GM21360 (cell line): ENCODE measurements around the gene DSCAML1.

Experiments used
- ATAC-seq: cut with Tn5 transposase; IDR thresholded peaks from one replicate; pipeline ENCODE4 v1.9.1; 2021; ENCODE audit warnings: mild to moderate bottlenecking, moderate library complexity; ENCODE audit not compliant: unreplicated experiment

DSCAML1 gene

GRCh38 chr11:117670924-117671323 is 126.1 kb downstream of the DSCAML1 start:
- ATAC-seq = no peak

DNA sequence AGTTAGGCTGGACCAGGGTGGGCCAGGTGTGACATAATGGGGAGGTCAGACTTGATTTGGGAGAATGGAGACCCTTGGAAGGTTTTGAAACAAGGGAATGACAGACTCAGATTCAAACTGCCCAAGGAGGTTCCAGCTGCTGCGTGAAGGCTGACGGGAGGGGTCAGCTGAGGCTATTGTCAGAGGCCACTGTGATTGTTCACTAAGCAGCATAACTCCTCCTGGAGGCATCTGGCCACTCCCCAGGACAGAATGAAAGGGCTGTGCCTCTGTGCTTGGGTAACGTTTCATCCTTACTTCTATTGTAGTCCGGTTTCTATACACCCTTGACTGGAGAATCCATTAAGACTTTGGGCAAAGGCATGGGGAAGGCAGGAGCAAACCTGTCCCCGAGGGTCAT is 126.6 kb downstream of the DSCAML1 start:
- ATAC-seq = no peak

- no peak for ATAC-seq
Observed at GRCh38 chr11:117669616-117670015, 127.4 kb downstream of the DSCAML1 start.

- ATAC-seq = no peak
Observed at GRCh38 chr11:117669062-117669461, 128.0 kb downstream of the DSCAML1 start.

- no peak for ATAC-seq
Observed at GRCh38 chr11:117668321-117668751, 128.7 kb downstream of the DSCAML1 start.

DNA sequence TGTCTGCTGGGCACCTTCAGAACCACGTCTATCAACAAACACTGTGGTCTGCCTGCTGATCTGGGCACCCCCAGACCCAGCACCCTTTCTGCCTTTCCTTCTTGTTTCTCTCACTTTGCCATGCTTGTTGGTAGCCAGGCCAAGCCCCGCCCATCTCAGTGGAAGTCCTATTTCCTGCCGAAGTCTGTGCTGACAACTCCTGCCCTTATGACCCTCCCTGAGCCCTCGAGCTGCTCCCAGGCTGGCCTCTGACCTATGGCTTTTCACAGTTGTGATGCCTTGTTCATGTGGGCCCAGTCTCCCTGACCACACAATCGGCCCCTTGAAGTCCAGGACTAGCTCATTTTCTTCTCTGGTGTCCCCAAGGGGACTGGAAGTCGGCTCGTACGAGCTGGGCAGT is 132.1 kb downstream of the DSCAML1 start:
- no peak for ATAC-seq

GRCh38 chr11:117663821-117664220 is 133.2 kb downstream of the DSCAML1 start:
- no peak for ATAC-seq

- no peak for ATAC-seq
Observed at GRCh38 chr11:117663414-117663813, 133.6 kb downstream of the DSCAML1 start.

DNA sequence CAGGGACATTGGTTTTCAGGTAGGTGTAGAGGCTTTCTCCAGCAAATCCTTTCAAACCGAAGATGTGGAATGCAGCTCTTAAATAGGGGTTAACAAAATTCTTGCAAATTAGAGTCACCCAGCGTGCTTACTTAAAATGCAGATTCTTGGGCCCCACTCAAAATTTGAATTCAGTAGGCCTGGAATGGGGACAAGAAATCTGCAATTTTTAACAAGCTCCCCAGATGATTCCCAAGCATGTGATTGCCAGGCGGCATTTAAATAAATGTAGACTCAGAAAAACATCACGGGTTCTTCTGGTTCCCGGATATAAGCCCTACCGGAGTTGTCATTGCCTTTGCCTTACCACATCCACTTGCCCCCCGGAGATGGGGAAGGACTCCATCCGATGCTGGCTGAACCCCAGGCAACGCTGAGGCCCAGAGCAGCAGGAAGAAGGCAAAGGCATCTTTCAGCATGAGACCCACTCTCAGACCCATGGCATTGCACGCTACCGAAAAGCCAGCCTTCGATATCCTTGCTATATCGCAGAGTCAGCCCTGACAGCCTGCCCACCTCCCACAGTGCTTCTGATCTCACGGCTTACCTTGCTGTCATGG is 134.2 kb downstream of the DSCAML1 start:
- ATAC-seq = no peak

- ATAC-seq = no peak
Observed at GRCh38 chr11:117662255-117662654, 134.8 kb downstream of the DSCAML1 start.

DNA sequence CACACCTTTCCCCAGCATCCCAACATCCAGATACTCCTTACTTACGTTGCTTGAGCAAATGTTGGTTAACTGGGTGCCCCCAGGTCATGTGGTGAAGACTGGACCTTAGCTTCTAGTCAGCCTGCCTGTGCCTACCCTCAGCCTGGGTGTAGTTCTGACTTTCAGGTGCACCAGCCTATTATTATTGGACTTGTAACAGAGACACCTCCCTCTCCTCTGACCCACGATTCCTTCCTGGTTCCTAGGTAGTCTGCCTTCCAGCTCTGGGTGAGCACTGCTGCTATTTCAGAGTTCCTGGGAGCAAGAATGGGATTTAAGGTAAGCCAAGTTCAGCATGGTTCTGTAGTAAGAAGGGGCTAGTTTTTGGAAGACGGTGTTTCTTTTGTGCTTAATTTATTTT is 138.2 kb downstream of the DSCAML1 start:
- ATAC-seq = no peak

DNA sequence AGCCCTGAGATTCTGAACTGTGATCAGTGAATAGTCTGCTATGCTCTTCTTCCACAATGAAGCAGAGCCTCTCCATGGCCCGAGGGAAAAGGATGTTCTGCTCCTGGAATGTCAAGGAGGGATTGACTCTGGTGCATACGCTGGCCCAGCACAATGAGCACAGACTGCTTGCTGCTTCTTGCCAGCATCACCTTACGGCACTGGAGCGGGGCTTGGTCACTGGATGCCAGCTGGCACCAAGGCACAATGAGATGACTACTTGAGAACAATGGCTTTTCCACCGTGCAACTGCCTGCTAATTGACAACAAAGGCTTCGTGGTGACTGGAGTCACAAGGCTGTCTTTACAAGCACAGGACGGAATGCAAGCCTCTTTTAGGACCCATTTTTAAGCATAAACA is 139.2 kb downstream of the DSCAML1 start:
- no peak for ATAC-seq

GRCh38 chr11:117654281-117655255 is 142.4 kb downstream of the DSCAML1 start:
- ATAC-seq = no peak

DNA sequence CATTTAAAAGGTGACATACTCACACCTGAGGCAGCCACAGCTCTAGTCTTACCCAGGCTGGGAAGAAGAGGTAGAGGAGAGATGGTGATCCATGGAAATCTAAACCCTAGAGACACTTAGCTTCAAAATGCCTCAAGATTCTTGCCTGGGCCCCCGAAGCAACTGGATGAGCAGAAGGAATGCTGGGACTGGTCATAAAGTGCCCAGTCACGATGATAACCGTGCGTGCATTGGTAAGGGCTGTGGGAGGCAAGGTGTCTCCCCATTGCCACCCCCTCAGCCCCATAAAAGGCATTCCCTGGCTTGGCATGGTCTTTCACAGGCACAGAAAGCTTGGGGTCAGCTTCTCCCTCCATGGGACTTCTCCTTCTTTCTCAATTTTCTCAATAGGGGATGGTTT is 144.5 kb downstream of the DSCAML1 start:
- no peak for ATAC-seq

DNA sequence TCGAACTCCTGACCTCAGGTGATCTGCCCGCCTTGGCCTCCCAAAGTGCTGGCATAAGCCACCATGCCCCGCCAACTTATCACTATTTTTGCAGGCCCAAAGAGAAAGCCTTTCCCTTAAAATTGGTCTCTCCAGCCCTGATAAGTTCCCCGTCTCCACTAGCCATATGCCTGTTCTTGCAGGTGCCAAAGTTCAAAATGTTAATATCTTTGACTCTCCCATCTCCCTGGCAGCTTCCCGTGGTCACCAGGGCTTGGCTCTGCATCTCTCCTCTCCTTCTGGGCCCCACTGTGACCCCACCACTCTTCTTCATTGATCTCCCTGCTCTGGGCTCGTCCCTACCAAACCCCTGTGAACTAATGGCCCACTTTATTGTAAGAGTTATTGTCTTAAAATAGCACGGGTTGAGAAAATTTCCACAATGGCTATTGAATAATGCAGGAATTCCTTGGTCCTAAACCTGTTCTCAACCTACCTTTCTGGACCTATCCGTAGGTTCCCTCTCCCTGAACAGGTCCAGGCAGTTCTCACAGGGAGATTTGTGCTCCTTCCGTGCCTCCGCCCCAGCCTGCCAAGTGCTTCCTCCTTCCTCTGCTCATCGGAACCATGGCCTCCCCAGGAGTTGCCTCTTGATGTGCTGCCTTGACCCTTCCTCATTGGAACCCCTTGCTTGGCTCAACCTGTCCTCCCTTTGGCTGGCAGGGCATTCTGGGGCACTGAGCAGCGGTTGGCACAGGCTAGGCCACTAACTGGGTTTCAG is 147.5 kb downstream of the DSCAML1 start:
- no peak for ATAC-seq

DNA sequence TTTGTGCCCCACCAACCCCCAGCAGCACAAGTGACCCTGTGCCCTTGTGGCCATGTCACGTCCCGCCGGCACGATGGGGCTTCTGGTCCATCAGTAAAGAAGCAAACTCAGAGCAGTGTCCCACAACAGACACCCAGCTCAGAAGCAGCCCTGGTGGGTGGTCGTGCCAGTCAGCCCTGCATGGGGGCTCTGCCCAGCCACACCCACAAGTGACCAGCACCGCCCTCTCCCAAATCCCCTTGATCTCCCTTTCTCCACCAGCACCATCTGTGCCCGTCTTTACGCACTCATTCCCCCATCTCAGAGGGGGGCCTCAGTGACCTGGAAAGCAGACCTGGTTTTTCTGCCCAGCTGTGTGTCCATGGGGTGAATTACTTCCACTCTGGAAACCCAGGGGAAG is 149.1 kb downstream of the DSCAML1 start:
- no peak for ATAC-seq

- no peak for ATAC-seq
Observed at GRCh38 chr11:117647207-117647606, 149.8 kb downstream of the DSCAML1 start.

- no peak for ATAC-seq
Observed at GRCh38 chr11:117646411-117646810, 150.6 kb downstream of the DSCAML1 start.

- ATAC-seq = no peak
Observed at GRCh38 chr11:117644403-117645155, 152.4 kb downstream of the DSCAML1 start.

- ATAC-seq = no peak
Observed at GRCh38 chr11:117643606-117644300, 153.3 kb downstream of the DSCAML1 start.
